H1 (cell line): ENCODE results near the gene WDFY4. TPM values are rescaled to one million over a fixed set of nuclear protein-coding genes. Genes with fewer than 3 reads are reported as not detected.

ENCODE experiments used
- CTCF ChIA-PET: fragments of 300-600 bp; sonication (Branson Sonifier 250); formaldehyde crosslinking; loops from one replicate; lab custom pipeline; 2021; ENCODE audit not compliant: partially characterized antibody; lab: Charles Lee
- POLR2A ChIA-PET: fragments of 300-600 bp; sonication (Branson Sonifier 250); formaldehyde crosslinking; loops from one replicate; lab custom pipeline; 2021; ENCODE audit warnings: inconsistent platforms; ENCODE audit not compliant: partially characterized antibody; lab: Charles Lee
- DNase-seq, 2 experiments: peaks; one replicate each; pipeline versions ENCODE4 v3.0.0 to v3.0.0-alpha.2; 2010 to 2022; ENCODE audit warnings: low spot score in 2 of 2, low read depth in 1 of 2, mixed read lengths in 1 of 2
- FAIRE-seq: peaks from 2 replicates; lab custom pipeline; 2011; peaks lifted over from hg19 to GRCh38; lab: Jason Lieb, UNC
- H2AFZ ChIP-seq: 2 replicates; pipeline ENCODE4 v1.8.1; 2012; ENCODE audit warnings: low read length, inconsistent platforms
- H2AK5ac ChIP-seq: 2 replicates; pipeline ENCODE4 v1.6.1; 2013; ENCODE audit warnings: low read depth, low read length
- H2BK120ac ChIP-seq: replicated peaks from 2 replicates; pipeline ENCODE3; 2013; ENCODE audit warnings: low read depth, low read length, inconsistent platforms
- H2BK12ac ChIP-seq: 2 replicates; pipeline ENCODE4 v1.6.1; 2013; ENCODE audit warnings: low read depth, low read length
- H2BK15ac ChIP-seq: 2 replicates; pipeline ENCODE4 v1.6.1; 2013; ENCODE audit warnings: low read length
- H2BK20ac ChIP-seq: 2 replicates; pipeline ENCODE4 v1.6.1; 2013; ENCODE audit warnings: low read length
- H2BK5ac ChIP-seq: 2 replicates; pipeline ENCODE4 v1.6.1; 2013; ENCODE audit warnings: low read depth, low read length
- H3K14ac ChIP-seq: 2 replicates; pipeline ENCODE4 v1.6.1; 2013; ENCODE audit warnings: inconsistent platforms; ENCODE audit not compliant: insufficient read length
- H3K18ac ChIP-seq: 2 replicates; pipeline ENCODE4 v1.6.1; 2013; ENCODE audit warnings: low read length; ENCODE audit errors: extremely low read depth
- H3K23ac ChIP-seq: 2 replicates; pipeline ENCODE4 v1.6.1; 2013; ENCODE audit warnings: inconsistent platforms; ENCODE audit not compliant: insufficient read length
- H3K23me2 ChIP-seq: 2 replicates; pipeline ENCODE4 v1.6.1; 2013; ENCODE audit warnings: low read depth, low read length
- H3K27ac ChIP-seq: 2 replicates; pipeline ENCODE4 v1.6.1; 2011; ENCODE audit warnings: low read depth, low read length, inconsistent platforms
- H3K27me3 ChIP-seq, 4 experiments: replicated peaks in 1 of 4; 1 replicate in 1 of 4; 2 replicates in 3 of 4; pipeline versions ENCODE4 v1.6.1 to v1.8.1; 2011 to 2013; ENCODE audit warnings: low read length in 3 of 4, mild to moderate bottlenecking in 3 of 4, inconsistent platforms in 2 of 4, mixed read lengths in 2 of 4, moderate library complexity in 1 of 4; ENCODE audit not compliant: control insufficient read depth in 3 of 4, insufficient read depth in 3 of 4; ENCODE audit errors: extremely low read depth in 1 of 4
- H3K36me3 ChIP-seq, 4 experiments: 2 replicates each; pipeline versions ENCODE4 v1.6.1 to v1.8.1; 2011 to 2013; ENCODE audit warnings: mild to moderate bottlenecking in 4 of 4, low read length in 3 of 4, moderate library complexity in 2 of 4, control low read depth in 1 of 4, inconsistent platforms in 1 of 4; ENCODE audit not compliant: insufficient read depth in 4 of 4, control insufficient read depth in 2 of 4
- H3K4ac ChIP-seq: replicated peaks from 2 replicates; pipeline ENCODE3; 2013; ENCODE audit warnings: low read length, low read depth, mixed read lengths, inconsistent platforms; ENCODE audit not compliant: insufficient read length
- H3K4me1 ChIP-seq, 4 experiments: replicated peaks in 1 of 4; 1 replicate in 1 of 4; 2 replicates in 3 of 4; pipeline versions ENCODE4 v1.6.1 to v1.8.1; 2011 to 2013; ENCODE audit warnings: low read length in 3 of 4, inconsistent platforms in 2 of 4, mixed read lengths in 1 of 4; ENCODE audit not compliant: insufficient read depth in 4 of 4, control insufficient read depth in 3 of 4
- H3K4me2 ChIP-seq, 2 experiments: 2 replicates each; pipeline versions ENCODE4 v1.6.1 to v1.8.1; 2011 to 2013; ENCODE audit warnings: low read depth in 2 of 2, low read length in 2 of 2, control low read depth in 1 of 2, inconsistent platforms in 1 of 2, mild to moderate bottlenecking in 1 of 2; ENCODE audit not compliant: insufficient read depth in 1 of 2
- H3K4me3 ChIP-seq, 4 experiments: fragments of 200-600, 300-600 bp in 1 of 4; sonication (generic), shearing (Covaris generic), sonication (Bioruptor Twin) in 1 of 4; 2 replicates each; pipeline versions ENCODE4 v1.5.1 to v1.8.1; 2011 to 2016; ENCODE audit warnings: low read length in 4 of 4, low read depth in 3 of 4, control low read depth in 2 of 4, inconsistent platforms in 2 of 4, mild to moderate bottlenecking in 2 of 4, mixed read lengths in 1 of 4, moderate library complexity in 1 of 4; ENCODE audit not compliant: insufficient read depth in 2 of 4; ENCODE audit errors: extremely low read depth in 1 of 4
- H3K56ac ChIP-seq: replicated peaks from 2 replicates; pipeline ENCODE3; 2013; ENCODE audit warnings: low read depth, mild to moderate bottlenecking, mixed read lengths, low read length, inconsistent platforms; ENCODE audit not compliant: insufficient read length
- H3K79me1 ChIP-seq: 2 replicates; pipeline ENCODE4 v1.6.1; 2013; ENCODE audit warnings: low read depth, low read length, control low read depth
- H3K79me2 ChIP-seq, 2 experiments: 2 replicates each; pipeline versions ENCODE4 v1.6.1 to v1.8.1; 2012 to 2013; ENCODE audit warnings: low read length in 2 of 2, mild to moderate bottlenecking in 2 of 2, inconsistent platforms in 1 of 2; ENCODE audit not compliant: insufficient read depth in 2 of 2, control insufficient read depth in 1 of 2
- H3K9ac ChIP-seq, 4 experiments: replicated peaks in 1 of 4; 1 replicate in 1 of 4; 2 replicates in 3 of 4; pipeline versions ENCODE4 v1.6.1 to v1.8.1; 2011 to 2013; ENCODE audit warnings: low read depth in 3 of 4, low read length in 3 of 4, control low read depth in 2 of 4, mild to moderate bottlenecking in 2 of 4, moderate library complexity in 2 of 4, inconsistent platforms in 1 of 4; ENCODE audit errors: extremely low read depth in 1 of 4
- H3K9me3 ChIP-seq, 2 experiments: 2 replicates each; pipeline versions ENCODE4 v1.6.1 to v1.8.1; 2012 to 2013; ENCODE audit warnings: mild to moderate bottlenecking in 2 of 2, moderate library complexity in 2 of 2, control low read depth in 1 of 2, inconsistent platforms in 1 of 2, low read depth in 1 of 2, low read length in 1 of 2, mixed read lengths in 1 of 2; ENCODE audit not compliant: insufficient read depth in 2 of 2
- H4K20me1 ChIP-seq, 2 experiments: replicated peaks in 1 of 2; 2 replicates each; pipeline versions ENCODE3 to v1.8.1; 2011 to 2013; ENCODE audit warnings: inconsistent platforms in 2 of 2, low read length in 2 of 2, mild to moderate bottlenecking in 1 of 2; ENCODE audit not compliant: insufficient read depth in 2 of 2, control insufficient read depth in 1 of 2
- H4K5ac ChIP-seq: 2 replicates; pipeline ENCODE4 v1.6.1; 2013; ENCODE audit warnings: low read length, low read depth, mixed read lengths, inconsistent platforms; ENCODE audit not compliant: insufficient read length
- H4K8ac ChIP-seq: 2 replicates; pipeline ENCODE4 v1.8.0; 2013; ENCODE audit warnings: mild to moderate bottlenecking, moderate library complexity, low read length, inconsistent platforms; ENCODE audit not compliant: insufficient read depth; ENCODE audit errors: extremely low read depth
- H4K91ac ChIP-seq: replicated peaks from 2 replicates; pipeline ENCODE3; 2013; ENCODE audit warnings: low read length, mixed read lengths, inconsistent platforms; ENCODE audit not compliant: insufficient read length
- CTCF ChIP-seq, 3 experiments: IDR thresholded peaks; 1 replicate in 2 of 3; 2 replicates in 1 of 3; pipeline versions ENCODE4 v1.5.1 to v1.6.1; 2011; ENCODE audit warnings: low read length in 3 of 3, mild to moderate bottlenecking in 3 of 3, inconsistent platforms in 2 of 3, low read depth in 1 of 3, moderate library complexity in 1 of 3; ENCODE audit not compliant: insufficient read depth in 1 of 3; ENCODE audit errors: control extremely low read depth in 1 of 3
- RAD21 ChIP-seq, 2 experiments: IDR thresholded peaks in 1 of 2; conservative IDR thresholded peaks in 1 of 2; 2 replicates each; pipeline ENCODE4 v1.6.1; 2011; ENCODE audit warnings: low read depth in 2 of 2, low read length in 2 of 2, improper control_type of control experiment in 1 of 2, inconsistent platforms in 1 of 2, mild to moderate bottlenecking in 1 of 2, moderate library complexity in 1 of 2
- TBP ChIP-seq: IDR thresholded peaks from 2 replicates; pipeline ENCODE4 v1.6.1; 2011; ENCODE audit warnings: low read depth, low read length, improper control_type of control experiment
- WGBS, 2 experiments: shearing (Covaris generic) in 1 of 2; methylation state at CpG; one replicate each; pipeline versions ENCODE4 v1.1.6 to v1.1.7; 2013 to 2015; ENCODE audit warnings: low lambda C conversion rate in 2 of 2, mixed read lengths in 2 of 2, inconsistent platforms in 1 of 2, low coverage in 1 of 2, missing lambda C conversion rate in 1 of 2; ENCODE audit not compliant: insufficient replicate concordance in 2 of 2, insufficient coverage in 1 of 2, insufficient read length in 1 of 2; ENCODE audit errors: extremely low coverage in 1 of 2, missing lambda C conversion rate in 1 of 2; 5-methylcytosine and 5-hydroxymethylcytosine counted together
- polyA plus RNA-seq, 7 experiments: library from polyadenylated mRNA; depleted of rRNA in 3 of 7; stranded (reverse) in 5 of 7; unstranded in 2 of 7; fragments of >200 nt in 5 of 7; fragments of 200-250 nt in 2 of 7; gene quantifications; 1 replicate in 5 of 7; 2 replicates in 1 of 7; 4 replicates in 1 of 7; pipeline versions ENCODE4 v1.2.1 to v1.2.3, GENCODE V29; 2011 to 2013; ENCODE audit warnings: missing spikeins in 2 of 7, mixed read lengths in 2 of 7
- total RNA-seq: library from RNA; stranded (reverse); fragmentation: NEBNext Ultra II Directional; extraction: Animal tissue kit (Norgen Biotek cat#: 25700); gene quantifications from 2 replicates; pipeline ENCODE4 v1.2.1, GENCODE V29; 2021

WDFY4 gene
- total and polyA plus RNA-seq, 2 of the 8 experiments (the other 6 are each of a cell fraction or from before 2014, with no cell fraction given): not detected

DNA sequence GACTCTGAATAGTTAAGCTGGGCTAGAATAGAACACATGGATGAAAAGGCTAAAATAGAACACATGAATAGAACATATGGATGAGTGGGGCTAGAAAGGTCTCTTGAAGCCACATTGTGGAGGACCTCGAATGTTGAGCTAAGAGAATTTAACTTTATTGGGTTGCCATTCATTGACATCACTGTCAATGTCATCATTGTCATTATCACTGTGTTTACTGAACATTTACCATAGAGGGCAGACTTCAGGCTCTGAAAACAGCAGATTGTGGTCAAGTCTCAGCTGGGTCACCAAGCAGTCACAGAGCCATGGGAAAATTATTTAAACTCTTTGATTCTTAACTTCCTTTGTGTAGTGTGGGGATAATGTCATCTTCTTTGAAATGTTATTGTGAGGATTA is 80.4 kb downstream of the WDFY4 start:
- no peak overlapping the region for H2AFZ ChIP-seq
- no peak overlapping the region for H3K18ac ChIP-seq
- H3K27ac ChIP-seq: no peak overlapping the region
- H2BK120ac ChIP-seq: no peak overlapping the region
- H3K56ac ChIP-seq: no peak overlapping the region
- DNase-seq: no peak
- no peaks in the 10 kb centered on the region for H3K36me3 ChIP-seq
- H3K79me2 ChIP-seq: no peaks in the 10 kb centered on the region
- no peak overlapping the region for H2BK20ac ChIP-seq
- H2BK15ac ChIP-seq: no peak overlapping the region
- H3K4ac ChIP-seq: no peak overlapping the region
- H4K5ac ChIP-seq: no peak overlapping the region
- H3K27me3 ChIP-seq: no peaks in the 10 kb centered on the region
- no peak overlapping the region for H2AK5ac ChIP-seq
- H3K9me3 ChIP-seq: no peaks in the 10 kb centered on the region
- WGBS, 2 experiments: 89% methylated on average over 1 of the region's 1 CpG; no CpG with 5 or more reads in 1 of the 2 experiments
- no peak overlapping the region for H2BK5ac ChIP-seq
- POLR2A ChIA-PET: no interaction called here
- H3K23me2 ChIP-seq: no peaks in the 10 kb centered on the region
- H3K4me2 ChIP-seq: no peak overlapping the region
- H3K14ac ChIP-seq: no peak overlapping the region
- no peaks in the 10 kb centered on the region for H4K20me1 ChIP-seq
- H3K79me1 ChIP-seq: no peaks in the 10 kb centered on the region
- H2BK12ac ChIP-seq: no peak overlapping the region
- peak in 1 of 3 experiments; percentile 12; a peak in 1 of 4 replicates for TF ChIP-seq CTCF (IDR thresholded peaks at IDR 0.05; ENCODE audit: control extremely low read depth in 1 of 3, insufficient read depth in 1 of 3, low read depth in 1 of 3, low read length in 3 of 3)
- TF ChIP-seq TBP: no peak
- TF ChIP-seq RAD21 (IDR thresholded peaks at IDR 0.05 in 1 of 2, conservative IDR thresholded peaks at IDR 0.05 in 1 of 2; ENCODE audit: low read depth in 2 of 2, low read length in 2 of 2): peak in 1 of 2 experiments; percentile 14; a peak in 1 of 4 replicates
- no peak overlapping the region for H4K91ac ChIP-seq
- H4K8ac ChIP-seq: no peak overlapping the region
- FAIRE-seq: no peak
- no peak overlapping the region for H3K4me3 ChIP-seq
- H3K9ac ChIP-seq: no peak overlapping the region
- CTCF ChIA-PET: interaction anchor here (0.6 to 3.6 kb wide), 12 partner anchors 8 to 746 kb away, joined by 3 to 15 read pairs (median 4); no protein-coding TSS in a partner anchor
- H3K4me1 ChIP-seq: no peaks in the 10 kb centered on the region; a peak in 1 of 7 replicates
- no peak overlapping the region for H3K23ac ChIP-seq
